ENCODE data around the gene OSMR. TPM values are rescaled to one million over a fixed set of nuclear protein-coding genes. Genes with fewer than 3 reads are reported as not detected.

OSMR gene
- total RNA-seq, 1 experiment from 2014 or later: 31.6 TPM

DNA sequence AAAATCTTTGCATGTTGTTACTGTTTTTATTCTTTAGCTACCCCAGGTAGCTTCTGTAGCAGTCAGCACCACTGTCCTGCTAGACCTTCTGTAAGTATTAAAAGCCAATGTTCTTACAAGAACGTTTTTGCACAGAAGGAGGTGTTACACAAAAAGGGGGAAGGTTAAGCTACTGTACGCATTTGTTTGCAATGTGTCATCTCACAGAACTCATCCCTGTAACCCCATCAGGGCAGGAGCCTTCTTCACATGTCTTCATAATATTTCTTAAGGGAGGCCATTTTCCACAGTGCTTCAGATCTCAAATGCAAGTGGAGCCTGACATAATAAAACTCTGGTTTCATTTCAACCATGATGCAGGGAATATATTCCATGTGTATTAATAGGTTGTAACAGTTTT lies 67.9 kb downstream of the OSMR start:
- no peak for DNase-seq (ENCODE audit: low spot score)
- ChIA-PET CTCF (no interaction called here), POLR2A (ENCODE audit: low non-redundant PET) (no interaction called here)

DNA sequence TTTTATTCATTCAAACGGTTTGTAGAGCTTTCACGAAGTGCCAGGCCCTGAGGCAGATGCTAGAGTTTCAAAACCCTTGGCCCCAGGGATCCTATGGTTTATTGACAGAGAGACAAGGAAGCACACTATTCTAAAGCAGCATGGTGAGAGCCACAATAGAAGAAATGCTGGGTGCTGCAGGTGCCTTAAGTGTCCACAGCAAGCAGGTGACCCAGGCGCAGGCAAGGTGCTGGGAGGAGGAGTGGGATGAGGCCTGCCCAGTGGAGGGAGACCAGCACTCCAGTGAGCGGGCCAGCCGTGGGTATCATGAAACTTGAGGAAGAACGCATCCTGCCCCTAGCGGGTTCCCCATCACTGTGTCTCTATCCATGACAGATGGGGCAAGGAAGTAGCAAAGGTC lies 71.0 kb downstream of the OSMR start:
- Histone ChIP-seq H3K4me1 (ENCODE audit: insufficient read depth, low read length, poor library complexity, severe bottlenecking) (no peaks in the 10 kb centered on the region), H3K9me3 (ENCODE audit: low read depth, low read length, poor library complexity, severe bottlenecking) (no peaks in the 10 kb centered on the region), H3K36me3 (ENCODE audit: insufficient read depth, low read length, poor library complexity, severe bottlenecking) (peaks cover 3% of the 10 kb centered on the region), H3K27me3 (replicated peaks; ENCODE audit: insufficient read depth, low read depth, low read length, poor library complexity) (no peaks in the 10 kb centered on the region), H3K4me3 (ENCODE audit: low read depth, low read length, poor library complexity, severe bottlenecking) (no peak overlapping the region), H3K27ac (ENCODE audit: low read depth, low read length, poor library complexity, severe bottlenecking) (no peak overlapping the region)
- ChIA-PET POLR2A (ENCODE audit: low non-redundant PET) (no interaction called here), CTCF (no interaction called here)
- BruUV-seq (replicated peaks): no TSS peak
- intact Hi-C loops (cut with micrococcal nuclease; ENCODE audit: unreplicated experiment): no loop called here
- TF ChIP-seq, protein P1, sequence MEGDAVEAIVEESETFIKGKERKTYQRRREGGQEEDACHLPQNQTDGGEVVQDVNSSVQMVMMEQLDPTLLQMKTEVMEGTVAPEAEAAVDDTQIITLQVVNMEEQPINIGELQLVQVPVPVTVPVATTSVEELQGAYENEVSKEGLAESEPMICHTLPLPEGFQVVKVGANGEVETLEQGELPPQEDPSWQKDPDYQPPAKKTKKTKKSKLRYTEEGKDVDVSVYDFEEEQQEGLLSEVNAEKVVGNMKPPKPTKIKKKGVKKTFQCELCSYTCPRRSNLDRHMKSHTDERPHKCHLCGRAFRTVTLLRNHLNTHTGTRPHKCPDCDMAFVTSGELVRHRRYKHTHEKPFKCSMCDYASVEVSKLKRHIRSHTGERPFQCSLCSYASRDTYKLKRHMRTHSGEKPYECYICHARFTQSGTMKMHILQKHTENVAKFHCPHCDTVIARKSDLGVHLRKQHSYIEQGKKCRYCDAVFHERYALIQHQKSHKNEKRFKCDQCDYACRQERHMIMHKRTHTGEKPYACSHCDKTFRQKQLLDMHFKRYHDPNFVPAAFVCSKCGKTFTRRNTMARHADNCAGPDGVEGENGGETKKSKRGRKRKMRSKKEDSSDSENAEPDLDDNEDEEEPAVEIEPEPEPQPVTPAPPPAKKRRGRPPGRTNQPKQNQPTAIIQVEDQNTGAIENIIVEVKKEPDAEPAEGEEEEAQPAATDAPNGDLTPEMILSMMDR (conservative IDR thresholded peaks at IDR 0.05; ENCODE audit: low read depth, low read length): no peak
- TF ChIP-seq EZH2 (IDR thresholded peaks at IDR 0.05; ENCODE audit: borderline replicate concordance, low read depth, low read length, poor library complexity, severe bottlenecking): no peak
- no peak for DNase-seq (ENCODE audit: low spot score)

More for the DNA sequence above, 67.9 kb downstream of the OSMR start:
- TF ChIP-seq, protein P1 (conservative IDR thresholded peaks at IDR 0.05; ENCODE audit: low read depth, low read length): no peak
- no peak for TF ChIP-seq EZH2 (IDR thresholded peaks at IDR 0.05; ENCODE audit: borderline replicate concordance, low read depth, low read length, poor library complexity, severe bottlenecking)
- BruUV-seq (replicated peaks): no TSS peak
- intact Hi-C loops (cut with micrococcal nuclease; ENCODE audit: unreplicated experiment): no loop called here
- no peaks in the 10 kb centered on the region for H3K4me1 ChIP-seq (ENCODE audit: insufficient read depth, low read length, poor library complexity, severe bottlenecking)
- H3K27ac ChIP-seq (ENCODE audit: low read depth, low read length, poor library complexity, severe bottlenecking): no peak overlapping the region
- H3K27me3 ChIP-seq (replicated peaks; ENCODE audit: insufficient read depth, low read depth, low read length, poor library complexity): no peaks in the 10 kb centered on the region
- no peak overlapping the region for H3K4me3 ChIP-seq (ENCODE audit: low read depth, low read length, poor library complexity, severe bottlenecking)
- H3K9me3 ChIP-seq (ENCODE audit: low read depth, low read length, poor library complexity, severe bottlenecking): no peaks in the 10 kb centered on the region
- H3K36me3 ChIP-seq (ENCODE audit: insufficient read depth, low read length, poor library complexity, severe bottlenecking): no peaks in the 10 kb centered on the region

DNA sequence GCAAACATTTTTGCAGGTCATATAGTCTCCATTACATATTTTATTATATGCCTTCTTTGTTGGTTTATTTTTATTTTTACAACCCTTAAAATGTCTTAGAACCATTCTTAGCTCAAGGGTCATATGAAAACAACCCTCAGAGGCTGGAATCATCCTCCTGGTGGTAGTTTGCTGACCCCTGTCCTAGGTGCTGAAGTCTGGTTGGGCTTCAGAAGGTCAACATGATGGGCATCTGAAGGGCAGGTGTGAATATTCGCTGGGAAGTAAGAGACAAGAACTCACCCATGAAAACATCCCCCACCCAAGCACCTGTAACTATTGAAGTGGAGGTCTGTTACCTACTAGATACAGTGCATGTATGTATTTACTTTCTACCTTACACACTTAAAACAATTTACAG lies 75.4 kb downstream of the OSMR start:
- CTCF ChIA-PET: interaction anchor here (0.6 to 1.6 kb wide), 2 partner anchors 371 to 479 kb away, joined by 3 to 15 read pairs; no protein-coding TSS in a partner anchor
- no peak overlapping the region for H3K27ac ChIP-seq (ENCODE audit: low read depth, low read length, poor library complexity, severe bottlenecking)
- no peaks in the 10 kb centered on the region for H3K9me3 ChIP-seq (ENCODE audit: low read depth, low read length, poor library complexity, severe bottlenecking)
- TF ChIP-seq EZH2 (IDR thresholded peaks at IDR 0.05; ENCODE audit: borderline replicate concordance, low read depth, low read length, poor library complexity, severe bottlenecking): no peak
- TF ChIP-seq, protein P1 (conservative IDR thresholded peaks at IDR 0.05; ENCODE audit: low read depth, low read length): no peak
- POLR2A ChIA-PET (ENCODE audit: low non-redundant PET): no interaction called here
- H3K4me1 ChIP-seq (ENCODE audit: insufficient read depth, low read length, poor library complexity, severe bottlenecking): no peaks in the 10 kb centered on the region
- no peaks in the 10 kb centered on the region for H3K27me3 ChIP-seq (replicated peaks; ENCODE audit: insufficient read depth, low read depth, low read length, poor library complexity)
- no peak for DNase-seq (ENCODE audit: low spot score)
- peaks cover 17% of the 10 kb centered on the region for H3K36me3 ChIP-seq (ENCODE audit: insufficient read depth, low read length, poor library complexity, severe bottlenecking)
- intact Hi-C loops (cut with micrococcal nuclease; ENCODE audit: unreplicated experiment): loop anchor here (5.0 kb wide), 3 partner anchors 89 to 714 kb away; no protein-coding TSS in a partner anchor
- no peak overlapping the region for H3K4me3 ChIP-seq (ENCODE audit: low read depth, low read length, poor library complexity, severe bottlenecking)
- no TSS peak for BruUV-seq (replicated peaks)

Measured in A673 (cell line).